ENCODE data around the gene ZNF716. TPM values are rescaled to one million over a fixed set of nuclear protein-coding genes. Genes with fewer than 3 reads are reported as not detected.

Gene ZNF716
- polyA plus RNA-seq, 2 of the 4 experiments (the other 2 are of a cell fraction), result not detected

DNA sequence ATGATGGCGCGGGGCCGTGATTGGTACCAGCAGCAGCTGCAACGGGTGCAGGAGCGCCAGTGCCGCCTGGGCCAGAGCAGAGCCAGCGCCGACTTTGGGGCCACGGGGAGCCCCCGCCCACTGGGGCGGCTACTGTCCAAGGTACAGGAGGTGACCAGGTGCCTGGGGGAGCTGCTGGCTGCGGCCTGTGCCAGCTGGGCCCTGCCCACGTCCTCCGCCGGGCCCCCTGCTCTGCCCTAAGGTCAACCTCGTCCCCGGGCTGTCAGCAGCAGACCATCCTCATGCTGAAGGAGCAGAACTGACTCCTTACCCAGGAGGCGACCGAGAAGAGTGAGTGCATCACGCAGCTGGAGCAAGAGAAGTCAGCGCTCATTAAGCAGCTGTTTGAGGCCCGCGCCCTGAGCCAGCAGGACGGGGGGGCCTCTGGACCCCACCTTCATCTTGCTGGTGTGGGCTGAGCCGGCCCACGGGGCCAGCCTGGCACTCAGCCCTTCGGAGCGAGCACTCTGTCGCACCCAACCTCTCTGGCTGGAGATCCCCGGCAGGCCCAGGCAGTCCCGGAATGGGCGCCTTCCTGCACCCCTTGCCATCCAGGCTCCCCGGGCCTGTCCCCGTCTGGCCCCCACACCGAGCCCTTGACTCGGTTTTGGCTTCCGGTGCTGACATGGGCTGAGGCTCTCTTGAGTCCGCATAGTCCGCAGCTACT is 24.6 kb upstream of the ZNF716 start (continued):
- TF ChIP-seq, protein P1, sequence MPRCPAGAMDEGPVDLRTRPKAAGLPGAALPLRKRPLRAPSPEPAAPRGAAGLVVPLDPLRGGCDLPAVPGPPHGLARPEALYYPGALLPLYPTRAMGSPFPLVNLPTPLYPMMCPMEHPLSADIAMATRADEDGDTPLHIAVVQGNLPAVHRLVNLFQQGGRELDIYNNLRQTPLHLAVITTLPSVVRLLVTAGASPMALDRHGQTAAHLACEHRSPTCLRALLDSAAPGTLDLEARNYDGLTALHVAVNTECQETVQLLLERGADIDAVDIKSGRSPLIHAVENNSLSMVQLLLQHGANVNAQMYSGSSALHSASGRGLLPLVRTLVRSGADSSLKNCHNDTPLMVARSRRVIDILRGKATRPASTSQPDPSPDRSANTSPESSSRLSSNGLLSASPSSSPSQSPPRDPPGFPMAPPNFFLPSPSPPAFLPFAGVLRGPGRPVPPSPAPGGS (IDR thresholded peaks at IDR 0.05), result no peak
- TF ChIP-seq HDAC2 (IDR thresholded peaks at IDR 0.05) (no peak), CBX2 (IDR thresholded peaks at IDR 0.05; ENCODE audit: borderline replicate concordance, low read depth) (no peak), JUNB (IDR thresholded peaks at IDR 0.05) (no peak), REST (IDR thresholded peaks at IDR 0.05) (no peak), ESRRA (IDR thresholded peaks at IDR 0.05; ENCODE audit: borderline replicate concordance, low read length) (no peak)

DNA sequence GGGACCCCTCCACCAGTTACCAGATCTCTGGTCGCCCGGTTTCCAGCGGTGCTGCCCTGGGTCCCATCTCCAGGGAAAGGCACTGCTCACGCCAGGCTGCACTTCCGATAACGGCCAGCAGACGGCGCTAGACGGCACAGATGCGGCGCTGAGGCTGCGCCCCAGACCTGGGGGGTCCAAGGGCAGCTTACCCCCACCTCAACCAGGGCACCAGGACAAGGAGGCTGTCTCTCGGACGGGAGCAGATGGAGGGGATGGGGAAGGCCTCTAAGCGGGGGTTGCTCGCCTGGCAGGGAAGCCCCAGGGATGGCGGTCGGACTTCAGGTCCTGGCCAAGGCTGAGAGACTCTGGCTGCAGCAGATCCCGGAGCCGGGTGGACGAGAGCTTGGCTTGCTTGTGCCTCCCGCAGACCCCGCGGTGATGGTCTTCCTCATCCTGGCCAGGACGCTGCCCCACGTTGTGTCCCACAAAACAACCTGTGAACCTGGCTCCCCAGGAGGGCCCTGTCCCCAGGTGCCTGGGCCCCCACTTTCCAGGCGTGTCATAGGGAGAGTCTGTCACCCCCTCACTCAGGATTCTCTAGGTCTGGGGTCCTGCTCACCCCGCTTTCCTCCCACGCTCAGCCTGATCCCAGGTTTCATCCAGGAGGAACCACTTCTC is 23.9 kb upstream of the ZNF716 start:
- WGBS (ENCODE audit: missing lambda C conversion rate), result 74% methylated on average over 12 of the region's 29 CpGs
- no peaks in the 10 kb centered on the region; the same call in 2 of the 3 replicates for H3K9me3 ChIP-seq
- FAIRE-seq (no peak), ATAC-seq (no peak), DNase-seq (ENCODE audit: low read depth in 1 of 2, low spot score in 1 of 2) (no peak)
- ChIA-PET CTCF (no interaction called here), POLR2A (no interaction called here)
- no peak overlapping the region for H3K27ac ChIP-seq
- TF ChIP-seq BHLHE40 (IDR thresholded peaks at IDR 0.05; ENCODE audit: low read depth, low read length) (no peak), NFE2L2 (conservative IDR thresholded peaks at IDR 0.05; ENCODE audit: low read length) (no peak), FOSL2 (IDR thresholded peaks at IDR 0.05) (no peak), FOSL2 (CRISPR knock-in tag; IDR thresholded peaks at IDR 0.05) (no peak), CTCF (IDR thresholded peaks at IDR 0.05) (no peak), EHF (CRISPR knock-in tag; IDR thresholded peaks at IDR 0.05) (no peak), SREBF2 (IDR thresholded peaks at IDR 0.05) (no peak), TFCP2L1 (CRISPR knock-in tag; IDR thresholded peaks at IDR 0.05) (no peak), POLR2A (IDR thresholded peaks at IDR 0.05; ENCODE audit: low read length) (no peak), MAZ (IDR thresholded peaks at IDR 0.05; ENCODE audit: borderline replicate concordance, low read depth, low read length) (no peak), E2F6 (IDR thresholded peaks at IDR 0.05; ENCODE audit: borderline replicate concordance, low read depth) (no peak), HMGXB4 (CRISPR knock-in tag; IDR thresholded peaks at IDR 0.05; ENCODE audit: borderline replicate concordance) (no peak), ELK1 (IDR thresholded peaks at IDR 0.05; ENCODE audit: low read depth, low read length) (no peak), CHD2 (IDR thresholded peaks at IDR 0.05; ENCODE audit: low read length, partially characterized antibody) (no peak), ZC3H11A (IDR thresholded peaks at IDR 0.05) (no peak), HOXB5 (CRISPR knock-in tag; IDR thresholded peaks at IDR 0.05) (no peak), FOXS1 (CRISPR knock-in tag; IDR thresholded peaks at IDR 0.05) (no peak), TP53 (CRISPR knock-in tag; IDR thresholded peaks at IDR 0.05) (no peak)
- TF ChIP-seq, protein P2, sequence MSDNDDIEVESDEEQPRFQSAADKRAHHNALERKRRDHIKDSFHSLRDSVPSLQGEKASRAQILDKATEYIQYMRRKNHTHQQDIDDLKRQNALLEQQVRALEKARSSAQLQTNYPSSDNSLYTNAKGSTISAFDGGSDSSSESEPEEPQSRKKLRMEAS (IDR thresholded peaks at IDR 0.05), result no peak
- TF ChIP-seq, protein P3, sequence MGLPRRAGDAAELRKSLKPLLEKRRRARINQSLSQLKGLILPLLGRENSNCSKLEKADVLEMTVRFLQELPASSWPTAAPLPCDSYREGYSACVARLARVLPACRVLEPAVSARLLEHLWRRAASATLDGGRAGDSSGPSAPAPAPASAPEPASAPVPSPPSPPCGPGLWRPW (IDR thresholded peaks at IDR 0.05), result no peak
- H3K4me2 ChIP-seq, result no peak overlapping the region
- H3K4me3 ChIP-seq, result no peak overlapping the region
- H3K4me1 ChIP-seq, result no peaks in the 10 kb centered on the region

Data from A549 (cell line).